CD4-positive, alpha-beta T cell (primary cell): ENCODE data around the gene XPC. TPM values are rescaled to one million over a fixed set of nuclear protein-coding genes. Genes with fewer than 3 reads are reported as not detected.

Experiments used
- ATAC-seq: fragments of 200-7000 bp; cut with Tn5 transposase; one replicate; pipeline ENCODE4 v1.10.0; 2022; ENCODE audit warnings: mild to moderate bottlenecking; ENCODE audit not compliant: poor library complexity
- CTCF ChIA-PET: fragments of 350-600 bp; sonication (Branson Sonifier 250); formaldehyde crosslinking; loops from one replicate; lab custom pipeline; 2021; ENCODE audit warnings: antibody characterized with exemption, inconsistent platforms; lab: Charles Lee
- POLR2A ChIA-PET: fragments of 350-600 bp; sonication (Branson Sonifier 250); formaldehyde crosslinking; loops from one replicate; lab custom pipeline; 2021; ENCODE audit warnings: antibody characterized with exemption, inconsistent platforms; lab: Charles Lee
- DNase-seq, 14 experiments: peaks; one replicate each; pipeline ENCODE4 v3.0.0-alpha.2; 2013 to 2020; ENCODE audit warnings: mixed read lengths in 2 of 14
- H3K27ac ChIP-seq, 2 donors: one replicate each; pipeline versions ENCODE4 v1.5.1 to v1.7.0; 2013; ENCODE audit warnings: low read length in 2 of 2, low read depth in 1 of 2, mild to moderate bottlenecking in 1 of 2
- H3K27me3 ChIP-seq, 2 experiments: 1 replicate in 1 of 2; 2 replicates in 1 of 2; pipeline versions ENCODE4 v1.6.1 to v1.7.0; 2013; ENCODE audit warnings: low read length in 2 of 2, control low read depth in 1 of 2, mild to moderate bottlenecking in 1 of 2, moderate library complexity in 1 of 2; ENCODE audit not compliant: insufficient read depth in 2 of 2, control insufficient read depth in 1 of 2
- H3K36me3 ChIP-seq: one replicate; pipeline ENCODE4 v1.6.1; 2013; ENCODE audit warnings: low read length, control low read depth; ENCODE audit not compliant: insufficient read depth
- H3K4me1 ChIP-seq: one replicate; pipeline ENCODE4 v1.6.1; 2013; ENCODE audit warnings: low read length, control low read depth; ENCODE audit not compliant: insufficient read depth
- H3K4me3 ChIP-seq: one replicate; pipeline ENCODE4 v1.5.1; 2013; ENCODE audit warnings: mild to moderate bottlenecking, low read length, moderate library complexity
- H3K9me3 ChIP-seq, 2 experiments: 1 replicate in 1 of 2; 2 replicates in 1 of 2; pipeline versions ENCODE4 v1.6.1 to v1.7.0; 2013; ENCODE audit warnings: low read length in 2 of 2, mild to moderate bottlenecking in 2 of 2, control low read depth in 1 of 2, moderate library complexity in 1 of 2; ENCODE audit not compliant: control insufficient read depth in 1 of 2, insufficient read depth in 1 of 2
- H3K27ac Mint-ChIP-seq: one replicate; pipeline ENCODE4 v1.8.0; 2020; ENCODE audit warnings: mixed read lengths
- H3K27me3 Mint-ChIP-seq: one replicate; pipeline ENCODE4 v1.8.0; 2021; ENCODE audit warnings: mixed read lengths
- H3K36me3 Mint-ChIP-seq: one replicate; pipeline ENCODE4 v1.8.0; 2021; ENCODE audit warnings: low read depth, mixed read lengths
- H3K4me1 Mint-ChIP-seq: one replicate; pipeline ENCODE4 v1.8.0; 2021; ENCODE audit warnings: low read depth, mixed read lengths
- H3K4me3 Mint-ChIP-seq: one replicate; pipeline ENCODE4 v1.8.0; 2020; ENCODE audit warnings: mild to moderate bottlenecking, mixed read lengths
- H3K9me3 Mint-ChIP-seq: one replicate; pipeline ENCODE4 v1.8.0; 2020; ENCODE audit warnings: mixed read lengths
- CTCF ChIP-seq: fragments of 200-600 bp; IDR thresholded peaks from one replicate; pipeline ENCODE4 v1.8.0; 2022; ENCODE audit warnings: antibody characterized with exemption, mild to moderate bottlenecking
- intact Hi-C, 2 experiments: fragments of 100-400 bp; cut with DNase I in 1 of 2; cut with micrococcal nuclease in 1 of 2; formaldehyde crosslinking; loops; one replicate each; pipeline versions ENCODE4 v1.15.1 to v1.9.0; 2023 to 2025; cut with DNase I, micrococcal nuclease
- total RNA-seq, 174 experiments: library from RNA in 2 of 174; stranded (reverse) in 2 of 174; gene quantifications; one replicate each; pipeline ENCODE4 v1.2.3 and lab custom pipeline; 2021 to 2026

Gene XPC
- total RNA-seq, 2 experiments from 2014 or later, result 59.2 to 65.1 TPM

- Histone ChIP-seq H3K36me3 (no peaks in the 10 kb centered on the region), H3K4me1 (peaks cover 3% of the 10 kb centered on the region), H3K27me3 (no peaks in the 10 kb centered on the region), H3K4me3 (no peak overlapping the region), H3K27ac (no peak overlapping the region), H3K9me3 (no peaks in the 10 kb centered on the region)
- H3K27ac Mint-ChIP-seq, result no peak overlapping the region
- no peak overlapping the region for H3K4me3 Mint-ChIP-seq
- DNase-seq (no peak), ATAC-seq (no peak)
- no peak for TF ChIP-seq CTCF
- H3K9me3 Mint-ChIP-seq, result no peaks in the 10 kb centered on the region
- H3K36me3 Mint-ChIP-seq, result no peaks in the 10 kb centered on the region
- no peaks in the 10 kb centered on the region for H3K4me1 Mint-ChIP-seq
- ChIA-PET POLR2A (no interaction called here), CTCF (interaction anchor here (0.5 kb wide), 1 partner anchor 315 kb away, joined by 3 read pairs; no protein-coding TSS in a partner anchor)
- H3K27me3 Mint-ChIP-seq, result no peaks in the 10 kb centered on the region
- intact Hi-C loops, result no loop called here
These were observed 28.3 kb upstream of the XPC start for GRCh38 chr3:14206548-14207177.

- H3K9me3 ChIP-seq, result no peaks in the 10 kb centered on the region
- ChIA-PET POLR2A (interaction anchor here (2.3 kb wide), 1 partner anchor 80 kb away, joined by 6 read pairs; the partner anchor contains the start of genes CHCHD4 and TMEM43), CTCF (interaction anchor here (0.6 to 1.1 kb wide), 4 partner anchors 9 to 717 kb away, joined by 3 to 4 read pairs (median 3); no protein-coding TSS in a partner anchor)
- no peaks in the 10 kb centered on the region for H3K27me3 ChIP-seq
- TF ChIP-seq CTCF, result no peak
- Mint-ChIP-seq H3K36me3 (peaks cover 4% of the 10 kb centered on the region), H3K4me3 (no peak overlapping the region), H3K4me1 (no peaks in the 10 kb centered on the region), H3K27ac (no peak overlapping the region), H3K9me3 (no peaks in the 10 kb centered on the region), H3K27me3 (no peaks in the 10 kb centered on the region)
- ATAC-seq (no peak), DNase-seq (no peak)
- no peak overlapping the region for H3K27ac ChIP-seq
- H3K4me3 ChIP-seq, result no peak overlapping the region
- intact Hi-C loops, result loop anchor here in 1 of 2 experiments (5.0 kb wide), 1 partner anchor 198 kb away; the partner anchor contains the start of gene SLC6A6
- H3K36me3 ChIP-seq, result peaks cover 4% of the 10 kb centered on the region
- peaks cover 3% of the 10 kb centered on the region for H3K4me1 ChIP-seq
These were observed 26.3 kb upstream of the XPC start for GRCh38 chr3:14204515-14205284.

- intact Hi-C loops, result loop anchor here (1.0 to 5.0 kb wide), 6 partner anchors 57 to 718 kb away; partner anchors contain the start of gene SLC6A6 (in 1 of the 2)
- Histone ChIP-seq H3K27me3 (no peaks in the 10 kb centered on the region), H3K9me3 (no peaks in the 10 kb centered on the region), H3K27ac (no peak overlapping the region), H3K36me3 (peaks cover 15% of the 10 kb centered on the region), H3K4me3 (no peak overlapping the region), H3K4me1 (peaks cover 3% of the 10 kb centered on the region)
- H3K27me3 Mint-ChIP-seq, result no peaks in the 10 kb centered on the region
- H3K27ac Mint-ChIP-seq, result no peak overlapping the region
- TF ChIP-seq CTCF, result peak; percentile 77
- ChIA-PET CTCF (interaction anchor here (0.8 to 1.6 kb wide), 10 partner anchors 8 to 718 kb away, joined by 3 to 11 read pairs (median 3); partner anchors contain the start of genes LSM3 and XPC), POLR2A (interaction anchor here (0.9 to 2.3 kb wide), 3 partner anchors 25 to 79 kb away, joined by 3 to 6 read pairs (median 3); partner anchors contain the start of genes CHCHD4, LSM3, TMEM43 and XPC)
- H3K4me3 Mint-ChIP-seq, result no peak overlapping the region
- H3K4me1 Mint-ChIP-seq, result no peaks in the 10 kb centered on the region
- H3K9me3 Mint-ChIP-seq, result no peaks in the 10 kb centered on the region
- DNase-seq (peak in 13 of 14 experiments; percentile 10 to 74 (median 26)), ATAC-seq (peak; percentile 64)
- H3K36me3 Mint-ChIP-seq, result peaks cover 15% of the 10 kb centered on the region
These were observed 25.2 kb upstream of the XPC start for GRCh38 chr3:14203521-14204079.
